Globus pallidus (tissue), 1 donor: ENCODE data around the gene MLC1.

Experiments used
- DNase-seq: peaks from one replicate; pipeline ENCODE4 v3.0.0-alpha.2; 2015; ENCODE audit warnings: low spot score

MLC1 gene

DNA sequence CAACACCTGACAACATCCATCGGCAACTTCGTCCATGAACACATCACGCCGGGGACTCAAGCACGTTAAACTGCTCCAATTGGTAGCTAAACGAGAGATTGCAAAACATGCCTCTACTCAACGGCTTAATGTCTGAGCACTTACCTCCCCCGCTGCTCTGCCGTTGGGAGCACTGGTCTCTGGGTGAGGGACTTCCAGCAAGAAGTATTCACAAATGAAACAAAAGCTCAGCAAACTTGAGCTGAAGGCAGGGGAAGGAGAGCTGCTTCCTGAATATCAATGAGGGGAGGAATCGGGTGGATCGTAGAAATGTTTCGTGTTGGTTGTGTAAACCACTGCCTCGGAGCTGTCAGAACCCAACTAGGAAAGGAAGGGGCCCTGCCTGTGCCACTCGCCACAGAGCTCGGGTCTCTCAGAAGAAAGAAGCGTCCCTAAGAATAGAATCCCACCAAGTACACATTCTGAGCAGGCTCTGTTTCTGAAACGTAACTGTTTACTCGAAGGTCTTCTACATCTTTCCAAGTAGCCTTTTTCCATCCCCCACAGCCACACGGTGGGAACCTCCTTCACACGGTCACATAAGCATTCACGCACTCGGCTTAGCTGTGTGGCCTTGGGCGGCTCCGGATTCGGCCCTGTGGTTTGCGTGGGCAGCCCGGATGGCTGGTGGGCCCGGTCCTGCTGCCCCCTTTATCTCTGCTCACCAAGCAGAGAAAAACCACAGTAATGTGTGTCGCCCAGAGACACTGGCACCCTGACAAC, at the start of gene MLC1:
TSS of gene MLC1 (minus strand) at position 216 of the 762 bp plus-strand sequence. CDS start 524 bp downstream, outside the sequence.
- peak; percentile 41 for DNase-seq

DNA sequence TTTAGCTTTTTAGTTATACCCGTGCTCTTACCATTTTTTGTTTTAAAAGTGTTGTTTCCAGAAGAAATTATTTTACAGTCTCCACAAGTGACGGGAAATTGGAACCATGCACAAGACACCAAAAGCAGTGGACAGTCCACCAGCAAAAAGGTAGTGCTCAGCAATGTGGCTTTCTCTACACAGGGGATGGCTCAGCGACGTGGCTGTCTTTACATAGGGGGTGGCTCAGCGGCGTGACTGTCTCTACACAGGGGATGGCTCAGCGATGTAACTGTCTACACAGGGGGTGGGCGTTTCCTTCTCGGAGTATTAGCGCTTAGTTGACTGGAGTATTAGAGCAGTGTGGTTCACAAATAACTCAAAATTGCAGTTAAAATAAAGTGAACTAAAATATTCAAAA, 49.3 kb upstream of the MLC1 start:
- DNase-seq = no peak

DNA sequence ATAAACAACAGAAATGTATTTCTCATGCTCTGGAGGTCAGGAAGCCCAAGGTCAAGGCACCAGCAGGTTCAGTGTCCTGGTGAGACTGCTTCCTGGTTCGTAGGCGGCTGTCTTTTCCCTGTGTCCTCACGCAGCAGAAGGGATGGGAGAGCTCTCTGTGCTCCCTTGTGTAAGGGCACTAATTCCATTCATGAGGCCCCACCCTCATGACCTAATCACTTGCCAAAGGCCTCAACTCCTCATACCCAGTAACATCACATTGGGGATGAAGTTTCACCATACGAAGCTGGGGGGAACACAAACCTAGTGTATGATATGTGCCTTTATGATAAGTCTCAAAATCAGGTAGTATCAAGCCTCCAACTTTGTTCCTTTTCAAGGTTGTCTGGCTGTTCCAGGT, 46.7 kb upstream of the MLC1 start:
- no peak for DNase-seq

DNA sequence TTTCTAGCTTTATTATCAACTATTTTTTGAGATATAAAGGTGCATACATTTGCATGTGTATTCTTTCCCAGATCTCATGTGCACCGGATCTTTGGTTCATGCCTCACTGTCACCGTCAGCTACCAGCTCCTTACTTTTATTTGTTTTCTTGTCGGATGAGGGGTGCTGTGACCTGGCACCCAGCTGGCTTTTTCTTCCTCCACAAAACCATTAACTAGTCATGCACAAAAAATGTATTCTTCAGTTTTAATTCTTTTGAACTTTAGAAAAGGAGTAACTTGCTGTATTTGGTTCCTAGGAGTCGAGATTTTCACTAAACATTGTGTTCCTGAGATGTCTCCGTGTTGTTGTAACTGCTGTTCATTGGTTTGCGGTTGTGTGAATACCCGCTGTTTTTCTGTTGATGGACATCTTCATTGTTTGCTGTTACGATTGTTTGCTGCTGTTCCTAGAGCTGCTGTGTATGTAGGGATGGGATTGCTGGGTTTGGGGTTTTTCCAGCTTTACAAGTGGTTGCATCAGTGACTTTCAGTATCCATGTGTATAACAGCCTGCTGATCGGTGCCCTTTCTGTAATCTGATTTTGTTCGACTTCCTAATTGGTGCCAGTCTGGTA, 44.0 kb upstream of the MLC1 start:
- no peak for DNase-seq

DNA sequence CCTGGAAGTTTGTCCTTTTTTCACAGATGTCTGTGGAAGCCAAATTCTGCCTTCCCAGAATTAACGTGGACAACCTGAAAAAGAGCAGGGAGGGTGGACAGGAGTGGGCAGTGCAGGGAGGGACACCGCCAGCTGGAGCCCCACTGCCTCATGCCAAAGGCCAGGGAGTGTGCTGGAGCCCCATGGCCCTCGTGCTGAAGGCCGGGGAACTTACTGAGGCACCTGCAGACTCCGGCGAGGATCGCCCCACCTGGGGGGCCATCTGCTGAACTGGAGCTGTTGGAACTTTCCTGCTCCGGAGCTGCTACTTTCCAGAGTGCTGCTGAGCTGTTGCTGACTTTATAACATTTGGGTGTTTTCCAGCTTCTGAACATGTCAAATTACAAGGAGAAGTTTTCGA, 39.8 kb upstream of the MLC1 start:
- no peak for DNase-seq

DNA sequence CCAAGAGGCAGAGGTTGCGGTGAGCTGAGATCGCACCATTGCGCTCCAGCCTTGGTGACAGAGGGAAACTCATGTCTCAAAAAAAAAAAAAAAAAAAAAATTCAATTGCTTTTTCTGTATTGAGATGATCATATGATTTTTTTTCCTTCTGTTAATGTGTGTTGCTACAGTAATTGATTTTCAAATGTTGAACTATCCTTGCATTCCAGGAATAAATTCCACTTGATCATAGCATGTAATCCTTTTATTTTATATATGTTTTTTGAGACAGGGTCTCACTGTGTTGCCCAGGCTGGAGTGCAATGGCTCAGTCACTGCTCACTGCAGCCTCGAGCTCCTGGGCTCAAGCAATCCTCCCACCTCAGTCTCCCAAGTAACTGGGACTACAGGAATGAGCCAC, 37.9 kb upstream of the MLC1 start:
- no peak for DNase-seq

DNA sequence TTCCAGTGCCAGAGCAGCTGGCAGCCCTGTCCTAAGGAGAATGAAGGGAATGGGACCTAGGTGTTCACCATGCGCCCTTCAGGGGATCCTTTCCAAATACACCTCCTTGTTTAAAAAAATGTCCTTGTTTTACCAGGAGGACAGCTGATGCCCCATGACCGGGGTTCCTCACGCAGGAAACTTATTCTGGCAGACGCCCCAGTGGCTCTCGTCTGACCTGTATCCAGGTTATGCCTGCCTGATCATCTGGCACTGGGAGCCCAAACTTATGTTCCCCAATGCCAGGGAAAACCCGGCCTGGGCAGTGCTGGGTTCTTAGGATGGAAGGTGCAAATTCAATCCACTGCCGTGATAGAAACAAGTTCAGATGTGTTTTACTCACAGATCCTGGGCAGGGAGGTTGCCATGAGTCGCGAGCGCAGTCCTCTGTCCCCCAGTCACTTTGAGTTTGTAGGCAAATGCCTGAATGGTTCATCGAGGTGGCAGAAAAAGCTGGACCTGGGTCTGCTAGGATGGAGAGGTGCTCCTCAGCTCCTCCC, 36.0 kb upstream of the MLC1 start:
- DNase-seq = no peak

DNA sequence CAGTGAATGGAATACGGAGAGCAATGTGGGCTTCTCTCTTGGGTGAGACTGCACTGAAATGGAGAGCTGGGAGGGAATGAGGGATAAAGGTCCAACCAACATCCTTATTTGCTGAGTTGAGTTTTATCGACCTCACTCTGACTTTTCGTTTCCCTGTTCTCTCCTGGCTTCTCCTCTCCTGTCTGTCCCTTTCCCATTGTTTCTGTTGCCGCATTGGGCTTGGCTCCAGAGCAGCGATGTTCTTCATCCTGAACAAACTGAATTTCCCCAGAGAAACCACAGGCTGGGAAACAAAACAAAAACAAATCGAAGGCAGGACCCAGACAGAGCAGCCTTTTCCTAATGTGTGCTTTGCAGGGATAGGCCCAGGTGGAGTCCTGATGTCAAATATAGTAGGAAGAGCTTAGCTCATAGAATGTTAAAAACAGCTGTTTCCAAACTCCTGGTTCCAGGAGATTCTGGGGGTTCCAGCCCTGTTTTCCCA, 34.6 kb upstream of the MLC1 start:
- no peak for DNase-seq

DNA sequence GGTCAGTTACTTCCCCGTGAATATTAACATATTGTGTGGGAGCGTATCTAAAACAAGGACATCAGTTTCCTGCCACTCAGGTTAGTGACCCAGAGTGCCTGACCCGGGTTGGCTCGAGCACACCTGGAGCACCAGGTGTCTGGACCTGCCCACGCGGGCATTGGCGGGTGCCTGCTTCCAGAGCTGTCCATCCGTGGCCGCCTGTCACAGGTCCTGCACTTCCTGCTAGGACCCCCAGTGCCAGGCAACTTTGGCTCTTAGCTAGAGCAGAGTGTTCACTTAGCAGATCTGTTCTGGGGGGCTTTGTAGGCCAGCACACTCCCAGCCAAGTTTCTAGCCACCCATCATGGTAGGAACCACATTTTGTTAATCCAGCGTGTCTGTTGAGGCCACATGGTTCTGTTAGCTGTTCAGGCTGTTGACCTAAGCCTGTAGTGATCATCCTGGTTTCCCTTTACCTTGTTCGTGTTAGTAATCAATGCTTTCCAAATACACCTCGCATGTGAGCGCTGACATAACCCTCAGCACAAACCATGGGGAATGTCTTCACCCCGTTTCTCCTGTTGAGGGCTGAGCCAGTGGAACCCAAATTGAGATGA, 34.0 kb upstream of the MLC1 start:
- no peak for DNase-seq

DNA sequence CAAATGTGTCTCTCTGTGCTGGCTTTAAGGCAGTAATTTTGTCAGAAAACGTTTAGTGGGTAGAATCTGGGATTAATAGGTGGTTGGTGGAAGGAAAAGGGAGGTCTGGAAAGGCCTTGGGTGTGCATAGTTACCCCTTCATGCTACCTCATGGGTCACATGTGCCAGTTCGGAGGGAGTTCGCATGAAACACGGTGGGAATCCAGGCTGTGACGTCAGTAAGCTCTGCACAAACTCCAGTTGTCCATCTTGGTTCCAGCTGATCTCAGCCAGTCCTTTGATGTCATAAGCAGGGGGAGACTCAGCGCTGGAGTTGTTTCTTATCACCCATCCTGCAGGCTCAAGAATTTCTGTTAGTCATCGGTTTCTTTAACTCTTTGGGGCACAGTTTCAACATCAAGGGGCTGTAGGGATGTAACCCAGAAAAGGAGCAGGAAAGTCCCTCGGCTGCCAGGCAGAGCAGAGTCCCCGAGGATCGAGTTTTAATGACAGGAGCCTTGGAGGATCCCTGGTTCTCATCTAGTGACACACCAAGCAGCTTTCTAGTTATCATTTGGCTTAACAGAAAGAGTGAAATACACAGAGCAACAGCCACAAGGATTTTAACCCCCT, 33.4 kb upstream of the MLC1 start:
- no peak for DNase-seq

DNA sequence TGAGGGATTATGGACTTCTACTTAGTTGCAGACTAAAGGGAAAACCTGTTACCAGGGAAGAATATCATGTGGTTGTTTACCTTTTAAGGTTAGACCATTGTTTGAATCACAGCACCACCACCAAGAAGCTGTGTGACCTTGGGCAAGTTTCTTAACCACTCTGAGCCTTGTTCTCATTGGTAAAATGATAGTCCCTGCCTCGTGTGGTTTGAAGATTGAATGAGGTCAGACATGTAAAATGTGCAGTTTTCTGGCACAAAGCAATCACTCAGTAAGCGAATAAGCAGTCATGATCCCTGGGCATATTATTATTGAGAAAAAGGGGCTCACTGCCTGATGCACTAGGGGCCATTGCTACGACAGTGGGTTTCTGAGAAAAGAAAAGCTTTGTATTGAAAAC, 32.9 kb upstream of the MLC1 start:
- DNase-seq = no peak

DNA sequence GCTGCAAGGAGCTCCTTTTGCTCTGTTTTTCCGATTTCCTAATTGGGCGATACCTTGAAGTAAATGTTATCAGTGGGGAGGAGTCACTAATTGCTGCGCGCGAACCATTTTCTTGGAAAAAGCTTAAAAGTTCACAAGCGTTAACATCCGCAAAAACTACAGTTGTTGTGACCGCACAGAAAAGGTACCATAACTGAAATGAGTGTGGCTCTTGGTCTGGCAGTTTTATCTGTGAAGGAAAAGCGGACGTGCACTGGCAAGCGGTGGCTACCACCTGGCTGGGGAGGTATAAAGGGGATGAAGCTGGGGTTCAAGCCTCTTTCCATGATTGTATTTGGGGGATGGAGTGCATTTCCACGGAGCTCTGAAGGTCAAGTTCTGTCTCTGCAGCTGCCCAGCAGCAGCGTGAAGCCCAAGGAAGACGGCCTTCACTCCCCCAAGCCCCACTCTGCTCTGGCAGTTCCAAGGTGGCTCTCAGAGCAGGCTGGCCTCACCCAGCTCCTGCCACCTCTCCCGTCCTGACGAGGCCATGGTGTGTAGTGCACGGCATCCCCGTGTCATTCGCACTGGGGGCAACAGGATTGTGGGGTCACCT, 32.0 kb upstream of the MLC1 start:
- no peak for DNase-seq

DNA sequence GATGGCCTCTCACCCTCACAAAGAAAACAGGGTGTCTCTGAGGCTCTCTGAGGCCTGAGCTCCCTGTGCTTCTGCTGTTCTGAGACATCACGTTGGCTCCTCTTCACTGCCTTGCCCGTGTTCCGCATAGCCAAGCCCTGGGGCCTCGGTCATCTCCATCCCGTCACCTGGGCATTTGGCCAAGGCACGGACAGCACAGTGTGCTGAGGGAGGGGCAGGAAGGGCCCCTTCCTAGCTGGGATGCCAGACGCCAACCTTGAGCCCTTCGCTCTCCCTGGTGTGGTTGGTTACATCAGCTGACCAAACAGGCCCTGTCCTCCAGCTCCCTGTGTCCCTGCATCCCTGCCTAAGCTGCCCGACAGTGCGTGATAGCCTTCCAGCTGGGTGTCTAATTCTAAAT, 30.5 kb upstream of the MLC1 start:
- DNase-seq = no peak

DNA sequence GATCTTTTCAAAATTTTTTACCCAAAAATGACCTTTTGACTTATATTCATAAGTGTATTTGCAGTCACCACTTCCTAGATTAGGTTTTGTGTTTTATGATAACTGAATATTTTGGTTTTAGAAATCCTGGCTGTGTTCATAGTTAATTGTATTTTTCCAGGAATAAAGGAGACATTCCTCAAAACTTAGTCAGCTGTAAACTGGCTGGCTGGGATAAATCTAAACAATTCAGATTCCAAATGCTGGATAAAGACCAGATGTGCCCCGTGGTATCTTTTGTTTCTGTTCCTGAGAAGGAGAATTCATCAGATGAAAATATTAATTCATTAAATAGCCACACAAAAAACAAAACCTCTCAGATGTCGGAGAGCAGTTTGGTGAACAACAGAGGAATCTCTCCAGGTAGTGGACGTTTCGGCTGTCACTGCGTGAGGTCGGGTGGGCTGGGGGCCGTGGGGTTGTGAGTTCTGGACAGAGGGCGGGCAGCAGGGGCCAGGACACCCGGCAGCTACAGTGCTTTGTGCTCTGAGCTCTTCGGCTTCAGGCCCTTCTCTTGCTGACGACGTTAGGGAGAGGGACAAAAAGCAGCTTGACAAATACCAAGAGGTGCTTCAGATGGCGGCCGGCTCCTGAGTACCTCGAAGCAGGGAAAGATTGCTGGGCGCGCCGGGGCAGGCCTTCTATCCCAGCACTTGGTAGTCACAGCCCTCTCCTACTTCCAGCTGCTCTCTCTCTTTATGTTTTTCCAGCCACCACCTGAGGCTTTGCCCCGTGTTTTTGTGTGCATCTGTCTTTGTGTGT, 29.2 kb upstream of the MLC1 start:
- DNase-seq = no peak

DNA sequence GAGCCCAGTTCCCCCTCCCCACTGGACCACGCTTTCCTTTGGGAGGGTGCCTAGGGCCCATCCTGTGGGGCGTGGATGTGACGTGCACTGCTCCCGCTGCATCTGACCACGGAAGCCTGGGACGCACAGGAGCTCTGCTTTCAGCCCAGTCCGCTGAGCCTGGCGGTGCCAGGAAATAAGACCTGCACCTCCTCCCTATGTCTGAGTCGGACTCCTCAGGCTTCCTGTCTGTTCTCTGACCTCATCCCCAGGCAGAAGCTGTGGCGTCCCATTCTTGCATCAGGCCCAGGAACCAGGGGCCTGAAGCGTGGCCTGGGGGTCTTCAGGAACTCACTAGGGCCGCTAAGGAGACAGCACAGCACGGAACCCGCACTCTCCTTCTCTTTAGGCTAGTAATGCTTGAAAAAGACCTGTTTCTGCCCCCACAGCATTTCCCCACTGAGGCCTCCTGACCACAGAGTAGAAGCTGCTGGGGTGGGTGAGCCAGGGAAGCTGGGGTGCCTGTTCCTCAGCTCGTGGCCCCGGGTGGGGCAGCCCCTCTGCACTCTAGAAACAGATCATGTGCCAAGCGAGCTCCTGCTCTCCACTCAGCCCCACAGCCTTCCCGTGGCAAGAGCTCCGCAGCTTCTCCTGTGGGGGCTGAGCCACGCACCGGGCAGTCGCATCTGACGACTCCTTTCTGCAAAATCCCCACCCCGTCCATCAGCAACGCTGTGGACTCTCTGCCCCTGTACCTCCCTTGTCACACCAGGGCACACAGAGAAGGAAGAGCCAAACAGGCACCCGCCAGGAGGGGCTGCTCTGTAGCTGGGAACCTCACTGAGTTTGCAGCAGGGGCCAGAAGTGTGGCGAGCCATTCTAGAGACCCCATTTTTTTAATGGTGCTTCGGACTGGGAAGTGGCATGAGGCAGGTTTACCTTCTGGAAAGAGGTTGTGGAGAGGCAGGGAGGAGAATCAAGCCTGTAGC, 27.2 kb upstream of the MLC1 start:
- DNase-seq = peak; percentile 18

DNA sequence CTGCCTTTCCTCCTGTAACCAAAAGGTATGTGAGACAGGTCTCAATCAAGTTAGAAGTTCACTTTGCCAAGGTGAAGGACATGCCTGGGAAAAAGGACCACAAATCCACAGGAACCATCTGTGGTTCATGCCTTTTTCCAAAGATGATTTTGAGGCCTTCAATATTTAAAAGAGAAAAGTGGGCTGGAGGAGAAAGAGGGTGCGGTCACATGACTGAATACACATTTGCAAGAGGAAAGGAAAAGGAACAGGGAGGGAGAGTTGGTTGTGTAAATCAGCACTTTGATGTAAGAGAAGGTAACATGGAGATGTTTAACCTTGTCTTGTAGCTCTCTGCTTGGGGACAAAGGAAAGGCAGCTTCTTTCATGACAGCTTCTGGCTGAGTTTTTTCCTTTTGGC, 25.8 kb upstream of the MLC1 start:
- DNase-seq = no peak

DNA sequence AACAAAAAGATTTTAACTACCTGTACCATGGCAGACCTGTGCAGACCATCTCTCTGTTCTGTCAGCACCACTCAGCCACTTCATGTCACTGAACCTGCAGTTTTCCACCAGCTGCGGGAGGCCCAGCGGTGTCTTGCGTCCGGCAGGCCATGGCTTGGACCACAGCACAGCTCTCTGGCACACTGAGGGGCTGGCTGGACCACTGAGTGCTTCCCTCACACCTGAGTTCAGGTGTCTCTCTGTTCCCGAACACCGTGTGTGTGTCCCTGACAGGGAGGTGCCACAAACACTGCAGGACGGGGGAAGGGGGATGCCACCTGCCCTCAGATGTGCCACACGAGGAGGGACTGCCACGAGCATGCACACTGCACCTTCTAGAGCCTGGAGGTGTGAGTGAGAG, 22.3 kb upstream of the MLC1 start:
- DNase-seq = no peak

DNA sequence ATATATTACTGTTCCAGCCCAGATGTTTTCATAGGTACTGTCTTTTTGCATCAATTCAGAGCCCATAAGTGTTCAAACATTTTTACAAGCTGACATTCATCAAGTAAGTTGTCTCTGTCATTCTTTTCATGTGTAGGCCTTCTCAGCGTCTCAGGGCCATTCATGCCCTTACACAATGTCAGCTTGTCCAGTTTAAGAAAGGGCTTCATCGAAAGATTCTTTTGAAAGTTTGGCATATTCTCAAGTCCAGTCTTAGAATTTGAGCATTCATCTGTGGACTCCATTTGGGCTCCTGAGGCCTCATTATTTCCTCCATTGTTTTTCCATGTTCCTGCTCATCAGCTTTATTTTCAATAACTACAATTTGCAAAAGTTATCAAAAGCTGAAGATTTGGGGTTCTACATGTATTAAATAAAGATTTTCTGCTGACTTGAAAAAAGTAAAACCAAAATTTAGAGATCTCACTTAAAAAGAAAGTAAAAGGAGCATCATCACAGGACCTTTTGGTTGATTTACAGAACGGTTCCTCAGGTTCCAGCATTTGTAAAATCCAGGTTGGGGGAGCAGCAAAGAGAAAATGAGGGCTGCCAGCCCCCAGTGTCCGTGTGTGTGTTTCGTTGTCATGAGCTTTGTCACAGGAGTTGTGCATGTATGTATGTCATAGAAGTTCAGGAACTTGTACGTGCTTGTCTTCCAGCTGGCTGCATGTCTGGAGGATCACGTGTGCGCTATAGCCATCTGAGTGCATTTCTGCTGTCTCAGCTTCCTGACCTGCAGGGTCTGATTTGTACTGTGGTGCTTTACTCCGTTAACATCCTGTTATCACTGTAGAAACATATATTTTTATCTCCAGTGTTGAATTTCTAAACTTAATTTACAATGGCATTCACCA, 20.2 kb upstream of the MLC1 start:
- DNase-seq = peak; percentile 26

DNA sequence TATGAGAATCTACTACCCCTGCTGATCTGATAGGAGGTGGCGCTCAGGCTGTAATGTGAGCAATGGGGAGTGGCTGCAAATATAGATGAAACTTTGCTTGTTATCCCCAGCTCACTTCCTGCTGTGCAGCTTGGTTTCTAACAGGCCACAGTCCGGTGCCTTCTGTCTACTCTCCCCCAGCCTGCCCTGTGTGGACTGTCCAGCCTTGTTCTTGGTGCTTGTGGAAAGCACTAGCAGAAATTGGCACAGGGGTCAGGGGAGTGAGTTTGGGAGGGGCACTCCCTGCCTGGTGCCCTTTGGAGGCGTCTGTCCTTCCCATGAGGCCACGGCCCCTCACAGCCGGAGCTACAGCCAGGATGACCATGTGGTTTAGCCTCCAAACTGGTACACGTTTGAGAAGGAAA, 18.9 kb upstream of the MLC1 start:
- DNase-seq = no peak
